PC-3 (cell line): Measurements from ENCODE around the gene TXNL4A.

Experiments used
- CTCF ChIP-seq: fragments of 300-600 bp; sonication (generic); conservative IDR thresholded peaks from 2 replicates; pipeline ENCODE4 v1.5.1; 2017; ENCODE audit warnings: antibody characterized with exemption, low read depth, mild to moderate bottlenecking, low read length
- EZH2 ChIP-seq: fragments of 300-600 bp; sonication (generic); IDR thresholded peaks from one replicate; pipeline ENCODE4 v1.6.1; 2017; ENCODE audit warnings: antibody characterized with exemption, mild to moderate bottlenecking, low read length; ENCODE audit not compliant: unreplicated experiment
- EZH2phosphoT487 ChIP-seq: fragments of 300-600 bp; sonication (generic); IDR thresholded peaks from 2 replicates; pipeline ENCODE4 v1.6.1; 2018; ENCODE audit warnings: mild to moderate bottlenecking, antibody characterized with exemption, low read length, borderline replicate concordance

- no peak for TF ChIP-seq CTCF
- no peak for TF ChIP-seq EZH2
- TF ChIP-seq EZH2phosphoT487: no peak
Measured at GRCh38 chr18:79949697-79950487, 38.5 kb downstream of the TXNL4A start.
